Karpas-422 (cell line): ENCODE data around the gene KRTAP2-2. TPM values are rescaled to one million over a fixed set of nuclear protein-coding genes. Genes with fewer than 3 reads are reported as not detected.

Experiments
- DNase-seq: peaks from one replicate; pipeline ENCODE4 v3.0.0-alpha.2; 2015
- H2AFZ ChIP-seq: fragments of 200-600 bp; sonication (generic); 2 replicates; pipeline ENCODE4 v1.6.1; 2014; ENCODE audit warnings: antibody characterized with exemption, low read length, mixed read lengths
- H3K27ac ChIP-seq: fragments of 200-600 bp; sonication (generic); 2 replicates; pipeline ENCODE4 v1.5.1; 2014; ENCODE audit warnings: mild to moderate bottlenecking, low read length, moderate library complexity
- H3K27me3 ChIP-seq: fragments of 200-600 bp; sonication (generic); 2 replicates; pipeline ENCODE4 v1.6.1; 2014; ENCODE audit warnings: low read length, mixed read lengths
- H3K36me3 ChIP-seq: fragments of 200-600 bp; sonication (generic); 2 replicates; pipeline ENCODE4 v1.6.1; 2014; ENCODE audit warnings: low read length, mixed read lengths; ENCODE audit not compliant: insufficient read depth
- H3K4me1 ChIP-seq: fragments of 200-600 bp; sonication (generic); 2 replicates; pipeline ENCODE4 v1.6.1; 2014; ENCODE audit warnings: mild to moderate bottlenecking, low read length, mixed read lengths
- H3K4me2 ChIP-seq: fragments of 200-600 bp; sonication (generic); 2 replicates; pipeline ENCODE4 v1.6.1; 2014; ENCODE audit warnings: low read length, low read depth, mild to moderate bottlenecking; ENCODE audit not compliant: poor library complexity, severe bottlenecking
- H3K4me3 ChIP-seq: fragments of 200-600 bp; sonication (generic); 2 replicates; pipeline ENCODE4 v1.5.1; 2014; ENCODE audit warnings: mild to moderate bottlenecking, antibody characterized with exemption, low read length, mixed read lengths
- H3K79me2 ChIP-seq: fragments of 200-600 bp; sonication (generic); 2 replicates; pipeline ENCODE4 v1.6.1; 2014; ENCODE audit warnings: mild to moderate bottlenecking, low read length, mixed read lengths
- H3K9ac ChIP-seq: fragments of 200-600 bp; sonication (generic); 2 replicates; pipeline ENCODE4 v1.6.0; 2014; ENCODE audit warnings: low read length
- H3K9me2 ChIP-seq: fragments of 200-600 bp; sonication (generic), shearing (Covaris generic); replicated peaks from 2 replicates; pipeline ENCODE4 v1.6.0; 2014; ENCODE audit warnings: mild to moderate bottlenecking, low read length, moderate library complexity; ENCODE audit not compliant: insufficient read depth
- H3K9me3 ChIP-seq: fragments of 300-700, 200-600 bp; sonication (generic); 2 replicates; pipeline ENCODE4 v1.6.1; 2014; ENCODE audit warnings: low read length, mixed read lengths
- H4K20me1 ChIP-seq: fragments of 200-600 bp; sonication (generic); 2 replicates; pipeline ENCODE4 v1.6.1; 2014; ENCODE audit warnings: mild to moderate bottlenecking, antibody characterized with exemption, low read length, low read depth; ENCODE audit not compliant: insufficient read depth
- small RNA-seq: library from RNA; depleted of rRNA; stranded (forward); fragments of <200 nt; gene quantifications from one replicate; pipeline ENCODE3, GENCODE V24; 2014
- total RNA-seq: library from RNA; depleted of rRNA; stranded (reverse); fragments of >200 nt; shearing (Covaris generic); gene quantifications from 2 replicates; pipeline ENCODE4 v1.2.3, GENCODE V29; 2014; ENCODE audit warnings: low replicate concordance; rRNA removed

Gene KRTAP2-2
- total RNA-seq, 1 experiment from 2014 or later = not detected

- Histone ChIP-seq H3K36me3 (no peaks in the 10 kb centered on the region), H3K79me2 (no peaks in the 10 kb centered on the region), H2AFZ (no peak overlapping the region), H3K4me1 (no peaks in the 10 kb centered on the region), H3K4me3 (no peak overlapping the region), H3K27me3 (no peaks in the 10 kb centered on the region), H3K9me3 (no peaks in the 10 kb centered on the region), H3K9ac (no peak overlapping the region), H3K27ac (no peak overlapping the region), H3K4me2 (no peak overlapping the region), H4K20me1 (no peaks in the 10 kb centered on the region), H3K9me2 (no peaks in the 10 kb centered on the region)
- DNase-seq = no peak
Observed at GRCh38 chr17:41010441-41010840, 44.6 kb downstream of the KRTAP2-2 start.

- Histone ChIP-seq H4K20me1 (no peaks in the 10 kb centered on the region), H3K79me2 (no peaks in the 10 kb centered on the region), H3K4me2 (no peak overlapping the region), H2AFZ (no peak overlapping the region), H3K27me3 (no peaks in the 10 kb centered on the region), H3K4me1 (no peaks in the 10 kb centered on the region), H3K4me3 (no peak overlapping the region), H3K36me3 (no peaks in the 10 kb centered on the region), H3K9me2 (no peaks in the 10 kb centered on the region), H3K9me3 (no peaks in the 10 kb centered on the region), H3K9ac (no peak overlapping the region), H3K27ac (no peak overlapping the region)
- DNase-seq = no peak
Observed at GRCh38 chr17:41009936-41010335, 45.1 kb downstream of the KRTAP2-2 start.

- Histone ChIP-seq H4K20me1 (no peaks in the 10 kb centered on the region), H3K4me3 (no peak overlapping the region), H3K79me2 (no peaks in the 10 kb centered on the region), H2AFZ (no peak overlapping the region), H3K27me3 (no peaks in the 10 kb centered on the region), H3K9ac (no peak overlapping the region), H3K9me3 (no peaks in the 10 kb centered on the region), H3K27ac (no peak overlapping the region), H3K4me1 (no peaks in the 10 kb centered on the region), H3K9me2 (no peaks in the 10 kb centered on the region), H3K4me2 (no peak overlapping the region), H3K36me3 (no peaks in the 10 kb centered on the region)
- no peak for DNase-seq
Observed at GRCh38 chr17:41009301-41009760, 45.7 kb downstream of the KRTAP2-2 start.

- Histone ChIP-seq H3K79me2 (no peaks in the 10 kb centered on the region), H3K9ac (no peak within 1 kb of the TSS), H4K20me1 (no peaks in the 10 kb centered on the region), H3K9me3 (no peaks in the 10 kb centered on the region), H3K27me3 (no peaks in the 10 kb centered on the region), H3K36me3 (no peaks in the 10 kb centered on the region), H3K4me3 (no peak within 1 kb of the TSS), H3K27ac (no peak within 1 kb of the TSS), H3K4me1 (no peaks in the 10 kb centered on the region), H2AFZ (no peak within 1 kb of the TSS), H3K4me2 (no peak within 1 kb of the TSS), H3K9me2 (no peaks in the 10 kb centered on the region)
- no peak for DNase-seq
Observed at GRCh38 chr17:41008811-41009210, 46.2 kb downstream of the KRTAP2-2 start, which contains the start of gene KRTAP3-1. Gene KRTAP3-1, minus strand, starts transcription at chr17:41009128. Its CDS starts 54 bp downstream, at chr17:41009074.

Small RNAs within 50 kb of the gene (small RNA-seq; reads per million reads assigned to genes)
- gene KRTAP3-4P = not detected

Other genes starting within 250 kb of the KRTAP2-2 start
- 14.9 and 21.6 TPM in 2 replicates for gene KRT10, start 232.6 kb downstream of the KRTAP2-2 start, total RNA-seq
- not detected in 2 replicates for gene KRT12, start 188.0 kb downstream of the KRTAP2-2 start, total RNA-seq
- gene KRT20, start 170.0 kb downstream of the KRTAP2-2 start, total RNA-seq = not detected in 2 replicates
- not detected in 2 replicates for gene KRT23, start 117.6 kb downstream of the KRTAP2-2 start, total RNA-seq
- gene KRT39, start 88.3 kb downstream of the KRTAP2-2 start, total RNA-seq = not detected in 2 replicates
- gene KRT40, start 70.9 kb downstream of the KRTAP2-2 start, total RNA-seq = not detected in 2 replicates
- not detected in 2 replicates for gene KRTAP3-3, start 61.1 kb downstream of the KRTAP2-2 start, total RNA-seq
- gene KRTAP3-2, start 55.3 kb downstream of the KRTAP2-2 start, total RNA-seq = not detected in 2 replicates
- gene KRTAP3-1, start 46.1 kb downstream of the KRTAP2-2 start, total RNA-seq = not detected in 2 replicates
- not detected in 2 replicates for gene KRTAP1-5, start 28.0 kb downstream of the KRTAP2-2 start, total RNA-seq
- gene KRTAP1-4, start 25.0 kb downstream of the KRTAP2-2 start, total RNA-seq = not detected in 2 replicates
- not detected in 2 replicates for gene KRTAP1-3, start 20.4 kb downstream of the KRTAP2-2 start, total RNA-seq
- gene KRTAP1-1, start 13.8 kb downstream of the KRTAP2-2 start, total RNA-seq = not detected in 2 replicates
- not detected in 2 replicates for gene KRTAP2-1, start 7.9 kb downstream of the KRTAP2-2 start, total RNA-seq
- gene KRTAP2-3, start 4.9 kb upstream of the KRTAP2-2 start, total RNA-seq = not detected in 2 replicates
- not detected in 2 replicates for gene KRTAP2-4, start 10.6 kb upstream of the KRTAP2-2 start, total RNA-seq
- not detected in 2 replicates for gene KRTAP4-7, start 28.9 kb upstream of the KRTAP2-2 start, total RNA-seq
- not detected in 2 replicates for gene KRTAP4-8, start 42.9 kb upstream of the KRTAP2-2 start, total RNA-seq
- not detected in 2 replicates for gene KRTAP4-16, start 47.0 kb upstream of the KRTAP2-2 start, total RNA-seq
- not detected in 2 replicates for gene KRTAP4-9, start 50.2 kb upstream of the KRTAP2-2 start, total RNA-seq
- gene KRTAP4-11, start 63.1 kb upstream of the KRTAP2-2 start, total RNA-seq = not detected in 2 replicates
- gene KRTAP4-12, start 69.0 kb upstream of the KRTAP2-2 start, total RNA-seq = not detected in 2 replicates
- gene KRTAP4-6, start 85.3 kb upstream of the KRTAP2-2 start, total RNA-seq = not detected in 2 replicates
- not detected in 2 replicates for gene KRTAP4-5, start 94.6 kb upstream of the KRTAP2-2 start, total RNA-seq
- not detected in 2 replicates for gene KRTAP4-4, start 105.5 kb upstream of the KRTAP2-2 start, total RNA-seq
- not detected in 2 replicates for gene KRTAP4-3, start 113.0 kb upstream of the KRTAP2-2 start, total RNA-seq
- gene KRTAP4-2, start 123.0 kb upstream of the KRTAP2-2 start, total RNA-seq = not detected in 2 replicates
- gene KRTAP4-1, start 129.7 kb upstream of the KRTAP2-2 start, total RNA-seq = not detected in 2 replicates
- not detected in 2 replicates for gene KRTAP9-1, start 134.7 kb upstream of the KRTAP2-2 start, total RNA-seq
- gene KRTAP9-2, start 171.4 kb upstream of the KRTAP2-2 start, total RNA-seq = not detected in 2 replicates
- not detected in 2 replicates for gene KRTAP9-3, start 177.2 kb upstream of the KRTAP2-2 start, total RNA-seq
- not detected in 2 replicates for gene KRTAP9-8, start 182.8 kb upstream of the KRTAP2-2 start, total RNA-seq
- not detected in 2 replicates for gene KRTAP9-4, start 194.5 kb upstream of the KRTAP2-2 start, total RNA-seq
- not detected in 2 replicates for gene KRTAP9-9, start 200.2 kb upstream of the KRTAP2-2 start, total RNA-seq
- gene KRTAP9-6, start 210.1 kb upstream of the KRTAP2-2 start, total RNA-seq = not detected in 2 replicates
- not detected in 2 replicates for gene KRTAP9-7, start 220.5 kb upstream of the KRTAP2-2 start, total RNA-seq
- gene KRTAP29-1, start 247.6 kb upstream of the KRTAP2-2 start, total RNA-seq = not detected in 2 replicates